Amniotic stem cell (primary cell): ENCODE measurements around the gene CHGA.

ENCODE experiments used
- DNase-seq: peaks from one replicate; lab custom pipeline; 2025; lab: John Stamatoyannopoulos, UW

CHGA gene

DNA sequence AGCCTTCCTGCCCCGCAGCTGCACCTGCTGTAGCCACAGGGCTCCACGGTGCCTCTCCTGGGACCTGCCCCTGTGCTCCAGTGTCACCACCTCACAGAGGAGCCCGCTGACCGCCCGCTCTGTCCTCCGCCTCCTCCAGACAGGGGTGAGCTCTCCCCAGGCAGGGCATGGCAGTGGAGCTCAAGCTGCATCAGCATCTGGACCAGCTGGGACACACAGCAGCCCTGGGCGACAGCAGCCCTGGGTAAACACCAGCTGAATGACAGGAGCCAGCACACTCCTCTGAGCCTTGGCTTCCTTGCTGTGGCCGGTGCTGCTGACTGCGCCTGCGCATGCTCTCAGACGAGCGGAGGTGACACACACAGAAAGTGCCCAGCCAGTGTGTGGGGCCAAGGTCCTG lies 22.0 kb downstream of the CHGA start:
- DNase-seq = no peak

DNA sequence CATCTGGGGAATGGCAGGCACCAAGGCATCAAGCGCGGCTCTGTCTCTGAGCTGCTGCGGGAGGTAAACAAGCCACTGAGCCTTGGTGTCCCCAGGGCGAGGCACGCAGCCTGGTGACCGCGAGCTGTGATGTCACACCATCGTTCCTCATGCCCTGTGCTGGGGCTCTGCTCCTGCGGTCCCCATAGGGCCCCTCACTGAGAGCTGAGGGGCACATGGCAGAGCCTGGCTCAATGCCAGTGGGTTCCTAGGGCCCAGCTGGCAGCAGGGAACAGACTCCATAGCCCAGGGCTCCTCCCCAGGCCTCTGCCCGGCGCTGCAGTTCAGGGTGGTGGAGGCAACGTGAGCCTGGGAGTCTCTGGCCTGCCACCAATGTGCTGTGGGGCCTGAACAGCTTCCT lies 22.6 kb downstream of the CHGA start:
- no peak for DNase-seq

DNA sequence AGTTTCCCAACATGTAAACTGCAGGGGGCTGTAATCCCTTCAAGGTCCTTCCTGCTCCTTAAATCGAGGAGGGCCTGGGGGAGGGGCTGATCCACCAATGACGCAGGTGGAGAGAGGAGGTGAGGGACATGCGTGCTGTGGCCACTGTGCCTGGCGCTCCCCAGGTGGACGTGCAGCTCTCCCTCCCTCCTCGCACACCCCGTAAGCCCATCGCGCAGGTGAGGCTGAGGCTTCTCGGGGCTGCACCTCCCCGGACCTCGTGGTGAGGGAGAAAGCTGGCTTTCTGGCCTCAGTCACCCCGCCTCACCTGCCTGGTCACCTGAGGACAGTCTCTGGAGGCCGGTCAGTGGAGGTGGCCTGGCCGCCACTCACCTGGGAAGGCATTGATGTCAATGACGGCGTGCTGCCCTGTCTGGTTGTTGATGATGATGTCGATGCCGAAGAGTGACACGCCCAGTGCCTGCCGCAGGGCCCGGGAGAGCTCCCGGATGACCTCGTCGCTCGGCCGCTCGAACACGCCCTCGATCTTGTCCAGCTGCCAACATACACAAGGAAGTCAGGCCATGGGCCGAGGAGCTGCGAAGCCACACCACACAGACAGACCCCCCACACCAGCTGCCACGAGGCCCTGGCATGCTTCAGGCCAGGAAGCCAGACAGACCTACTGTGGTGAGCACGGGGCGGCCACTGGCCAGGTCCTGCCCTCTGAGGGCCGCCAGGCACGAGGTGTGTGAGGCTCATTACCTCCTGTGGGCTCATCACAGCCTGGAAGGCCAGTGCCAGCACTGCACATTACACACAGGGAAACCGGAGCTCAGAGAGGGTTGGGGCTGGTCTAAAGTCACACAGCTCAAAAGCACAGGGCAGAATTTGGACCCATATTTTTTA lies 23.3 kb downstream of the CHGA start:
- no peak for DNase-seq

DNA sequence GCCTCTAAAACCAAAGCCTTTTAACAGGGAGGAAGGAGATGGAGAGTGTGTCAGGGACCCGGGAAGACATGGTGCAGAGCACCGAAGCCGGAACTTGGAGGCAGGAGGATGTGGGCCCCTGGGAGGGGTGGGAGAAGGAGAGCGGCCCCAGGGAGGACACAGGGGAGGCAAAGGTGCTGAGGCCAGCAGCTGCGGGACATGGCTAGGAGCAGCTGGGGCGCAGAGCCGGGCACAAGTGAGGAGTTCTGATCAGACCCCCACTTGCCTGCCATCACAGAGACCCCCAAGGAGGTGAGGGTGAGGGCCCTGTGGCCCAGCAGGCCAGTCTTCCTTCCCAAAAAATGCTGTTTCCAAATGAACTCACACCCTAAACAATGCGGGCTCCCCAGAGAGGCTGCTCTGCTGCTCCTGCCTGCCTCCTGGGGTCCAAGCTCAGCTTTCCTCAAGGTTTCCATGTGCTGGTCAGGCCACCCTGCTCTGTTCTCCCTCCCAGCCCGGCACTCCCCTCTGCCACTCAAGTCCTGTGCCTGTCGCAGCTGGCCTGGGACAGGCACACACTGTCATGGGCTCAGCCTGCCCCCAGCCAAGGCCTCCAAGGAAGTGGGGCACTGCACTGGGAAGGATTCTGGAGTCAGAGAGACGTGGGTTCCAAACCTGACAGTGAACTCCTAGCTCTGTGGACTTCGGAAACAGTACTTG lies 24.0 kb downstream of the CHGA start:
- DNase-seq = no peak

DNA sequence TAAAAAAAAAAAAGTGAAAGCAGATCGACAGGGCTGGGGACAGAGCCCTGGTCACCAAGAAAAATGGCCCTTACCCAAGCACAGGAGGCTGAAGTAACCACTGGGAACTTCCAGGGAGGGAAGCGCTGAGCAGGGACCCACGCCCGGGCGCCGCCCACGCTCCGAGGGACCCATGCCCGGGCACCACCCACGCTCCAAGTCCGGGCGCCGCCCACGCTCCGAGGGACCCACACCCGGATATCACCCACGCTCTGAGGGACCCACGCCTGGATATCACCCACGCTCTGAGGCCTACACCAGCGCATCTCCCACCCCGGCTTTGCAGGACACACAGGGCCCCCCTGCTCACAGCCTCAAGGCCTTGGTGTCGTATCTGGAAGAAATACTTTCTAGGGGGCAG lies 25.7 kb downstream of the CHGA start:
- DNase-seq = no peak

DNA sequence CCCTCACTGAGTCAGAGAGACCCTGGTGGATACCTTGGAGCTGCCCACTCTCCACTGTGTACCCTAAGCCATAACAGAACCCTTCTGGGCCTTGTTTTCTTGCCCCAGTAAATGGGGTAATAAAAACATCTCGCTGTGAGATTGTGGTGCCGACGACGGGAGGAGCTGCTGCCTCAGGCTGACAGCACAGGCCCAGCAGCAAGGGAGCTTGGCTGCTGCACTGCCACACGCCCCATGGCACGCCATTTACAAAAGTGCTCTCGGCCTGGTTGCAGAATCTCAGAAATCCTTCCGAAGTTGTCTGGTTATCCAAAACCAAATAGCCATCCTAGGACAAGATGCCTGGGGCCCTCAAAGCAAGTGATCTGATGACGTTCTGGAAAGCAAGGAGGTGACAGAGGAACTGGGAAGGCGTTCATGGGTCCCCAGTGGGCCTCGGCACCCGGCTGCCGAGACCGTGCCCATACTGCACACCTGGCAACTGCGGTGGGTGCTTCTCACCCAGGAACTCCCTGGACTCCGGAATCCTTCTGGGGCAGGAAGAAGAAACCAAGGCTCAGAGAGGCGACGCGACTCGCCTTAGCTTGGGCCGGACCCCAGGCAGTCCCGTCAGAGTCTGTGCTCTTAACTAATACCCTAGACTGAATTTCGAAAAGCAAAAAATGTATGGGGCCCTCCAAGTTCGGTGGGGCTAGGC lies 26.7 kb downstream of the CHGA start:
- no peak for DNase-seq

DNA sequence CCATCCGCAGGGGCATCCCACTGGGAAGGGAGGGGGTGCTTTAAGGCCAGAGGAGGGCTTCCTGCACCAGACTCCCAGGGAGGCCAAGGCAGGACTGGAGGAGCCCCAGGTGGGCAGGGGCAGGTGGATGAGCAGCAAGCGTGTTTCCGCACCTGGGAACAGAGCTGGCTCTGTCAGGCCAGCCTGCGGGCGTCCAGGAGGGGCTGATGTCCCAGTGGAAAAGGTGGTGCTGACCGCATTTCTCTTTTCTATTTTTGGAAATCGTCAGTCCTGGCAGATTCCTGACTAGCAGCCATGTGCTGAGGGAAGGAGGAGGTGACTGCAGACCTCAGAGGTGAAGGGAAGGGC lies 27.2 kb downstream of the CHGA start:
- DNase-seq = no peak

DNA sequence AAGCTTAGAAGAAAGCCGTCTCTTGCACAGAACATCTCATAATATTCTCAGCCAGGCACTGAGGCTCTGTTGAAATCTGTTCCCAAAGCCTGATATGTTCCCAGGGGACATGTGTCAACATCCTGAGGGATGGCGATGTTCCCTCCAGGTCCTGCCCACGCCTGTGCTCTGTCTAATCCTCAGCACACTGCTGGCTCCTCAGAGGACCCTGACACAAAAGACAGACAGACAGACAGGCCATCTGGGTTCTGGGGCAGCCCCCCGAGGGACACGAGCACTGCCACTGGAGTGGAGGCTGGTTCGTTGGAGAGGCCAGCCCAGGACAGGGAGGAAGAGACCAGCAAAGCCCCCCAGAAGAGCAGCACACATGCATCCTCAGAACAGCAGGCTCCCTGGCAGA lies 27.8 kb downstream of the CHGA start:
- no peak for DNase-seq

DNA sequence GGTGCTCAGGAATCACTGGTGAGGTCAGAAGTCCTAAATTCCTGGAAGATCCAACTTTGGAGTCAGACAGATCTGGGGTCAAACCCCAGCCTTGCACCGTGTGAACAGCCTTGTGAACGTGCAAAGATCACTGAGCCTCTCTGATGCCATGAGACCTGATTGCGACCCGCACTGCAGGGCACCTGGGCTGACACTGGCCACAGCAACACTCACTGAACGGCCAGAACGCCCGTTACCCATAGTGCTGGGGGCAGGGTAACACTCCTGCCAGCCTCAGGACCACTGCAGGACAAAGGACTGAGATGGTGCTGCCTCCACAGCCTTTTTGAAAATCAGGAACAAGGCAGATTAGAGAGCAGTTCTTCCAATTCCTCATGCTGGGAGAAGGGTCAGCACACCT lies 28.3 kb downstream of the CHGA start:
- DNase-seq = no peak

DNA sequence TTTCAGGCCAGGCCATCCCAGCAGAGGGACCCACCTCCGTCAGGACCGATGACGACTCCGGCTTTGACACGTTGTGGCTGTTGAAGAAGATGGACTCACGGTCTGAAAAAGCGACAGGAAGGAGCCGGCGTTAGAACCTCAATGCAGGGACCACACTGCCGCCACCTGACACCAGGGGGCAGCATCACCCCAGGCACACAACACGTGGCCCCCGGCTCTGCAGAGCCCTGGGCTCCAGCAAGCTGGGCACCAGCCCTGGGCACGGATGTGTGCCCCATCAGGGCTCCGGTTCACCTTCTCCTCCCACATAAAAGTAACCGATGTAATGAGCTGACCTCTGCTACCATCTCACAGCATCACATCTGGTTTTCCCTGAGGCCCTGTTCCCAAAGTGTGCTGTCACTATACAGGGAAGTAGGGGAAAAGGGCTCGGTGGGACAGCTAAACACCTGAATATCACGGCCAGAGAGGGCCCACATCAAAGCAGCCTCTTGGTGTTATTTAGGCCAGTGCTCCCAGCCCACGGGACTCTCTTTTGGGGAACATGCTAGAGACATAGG lies 29.0 kb downstream of the CHGA start:
- DNase-seq = no peak

DNA sequence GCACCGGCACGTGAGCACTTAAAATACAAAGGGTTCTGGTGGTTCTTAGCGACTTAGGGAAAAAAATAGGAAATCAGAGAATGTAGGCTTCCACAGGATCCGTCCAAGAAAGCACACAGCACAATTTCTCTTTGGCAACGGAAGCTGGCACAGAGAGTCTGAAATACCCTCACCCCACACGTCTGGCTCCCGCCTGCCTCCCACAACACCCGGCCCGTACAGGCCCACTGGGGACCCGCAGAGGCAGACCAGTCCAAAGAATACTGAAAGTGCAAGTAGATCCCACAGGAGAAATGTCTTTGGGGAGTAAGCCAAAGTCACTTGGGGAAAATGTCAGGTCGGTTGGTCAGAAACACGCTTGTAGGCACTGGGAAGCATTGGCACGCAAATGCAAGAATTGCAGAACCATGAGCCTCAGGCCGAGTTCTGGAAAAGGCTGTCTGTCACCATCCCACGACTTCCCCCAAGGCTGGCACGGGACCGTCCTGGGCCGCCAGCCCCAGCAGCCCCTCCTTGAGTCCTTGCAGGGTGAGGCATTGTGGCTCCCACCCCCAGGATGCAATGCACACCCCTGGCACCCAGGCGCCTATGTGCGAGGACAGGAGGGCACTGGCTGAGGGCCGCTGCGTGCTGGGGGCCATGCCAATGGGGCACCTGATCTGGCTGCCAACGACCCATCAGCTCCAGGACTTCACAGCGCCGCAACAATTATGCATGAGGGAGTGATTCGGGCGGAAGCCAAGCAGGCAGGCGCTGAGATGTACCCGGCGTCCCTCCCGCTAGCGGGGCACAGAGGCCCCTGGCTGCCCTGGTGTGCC lies 29.7 kb downstream of the CHGA start:
- DNase-seq = no peak

DNA sequence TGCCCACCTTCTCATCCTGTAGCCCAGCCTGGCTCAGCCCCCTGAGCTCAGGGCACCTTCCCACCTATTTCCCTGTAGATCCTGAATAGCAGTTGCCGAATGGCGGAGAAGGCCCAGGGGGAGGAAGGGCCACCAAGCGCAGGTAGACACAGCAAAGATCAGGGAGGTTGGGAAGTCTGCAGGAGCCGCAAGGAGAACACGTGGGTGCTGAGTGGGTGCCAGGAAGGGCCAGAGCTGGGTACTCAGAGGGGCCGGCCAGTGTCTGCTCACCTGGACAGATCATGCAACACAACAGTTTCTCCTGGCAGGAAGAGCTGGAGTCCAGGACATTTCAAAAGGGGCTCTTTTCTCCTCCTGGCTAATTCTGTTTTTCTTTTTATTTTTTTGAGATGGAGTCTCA lies 30.6 kb downstream of the CHGA start:
- DNase-seq = no peak

DNA sequence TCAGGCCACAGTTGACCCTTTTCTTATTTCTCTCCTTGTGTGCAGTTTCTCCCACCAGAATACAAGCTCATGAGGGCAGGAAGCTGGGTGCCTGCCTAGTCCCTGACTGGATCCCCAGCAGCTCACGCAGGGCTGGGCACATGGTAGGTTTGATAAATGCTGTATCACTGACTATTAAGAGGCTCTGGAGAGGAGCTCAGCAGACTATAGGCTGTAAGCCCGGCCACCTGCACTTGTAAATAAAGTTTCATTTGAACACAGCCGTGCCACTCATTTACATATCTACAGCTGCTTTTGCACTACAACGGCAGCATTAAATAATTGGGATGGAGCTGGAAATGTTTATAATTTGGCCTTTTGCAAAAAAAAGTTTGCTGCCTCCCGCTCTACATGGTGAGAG lies 32.0 kb downstream of the CHGA start:
- DNase-seq = no peak

DNA sequence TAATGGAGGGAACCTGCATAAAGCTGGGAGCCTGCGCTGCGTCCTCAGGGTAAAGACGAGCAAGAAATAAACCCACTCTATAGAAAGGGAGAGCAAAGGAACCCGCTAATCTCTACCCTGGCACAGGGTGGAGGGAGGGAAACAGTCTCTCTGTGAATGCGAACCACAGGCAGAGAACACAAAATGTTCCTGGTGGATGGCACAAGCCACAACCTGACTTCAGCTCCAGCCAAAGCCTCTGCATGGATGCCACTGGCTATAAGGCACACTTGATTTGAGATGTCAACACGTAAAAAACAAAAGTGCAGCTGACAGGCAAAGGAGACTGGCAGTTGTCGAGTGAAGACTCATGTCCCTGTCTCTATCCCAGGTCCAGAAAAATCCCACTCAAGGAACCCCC lies 32.4 kb downstream of the CHGA start:
- no peak for DNase-seq

DNA sequence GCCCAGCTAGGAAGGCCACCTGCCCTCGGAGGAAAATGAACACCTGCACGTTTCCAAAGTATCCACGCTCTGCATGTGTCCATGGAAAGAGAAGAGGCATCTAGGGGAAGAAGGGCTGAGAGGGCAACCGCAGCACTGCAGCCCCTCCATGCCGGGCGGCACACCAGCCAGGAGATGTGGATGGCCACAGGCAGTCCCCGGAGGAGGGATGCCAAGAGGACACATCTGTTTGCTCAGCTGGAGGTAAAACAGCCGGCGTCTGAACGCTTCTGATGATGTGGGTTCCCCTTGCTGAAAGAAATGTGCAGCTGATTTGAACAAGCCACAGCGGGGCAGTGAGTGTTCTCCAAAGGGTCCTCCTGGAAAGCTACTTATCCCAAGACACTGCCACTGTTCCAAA lies 34.0 kb downstream of the CHGA start:
- DNase-seq = no peak

DNA sequence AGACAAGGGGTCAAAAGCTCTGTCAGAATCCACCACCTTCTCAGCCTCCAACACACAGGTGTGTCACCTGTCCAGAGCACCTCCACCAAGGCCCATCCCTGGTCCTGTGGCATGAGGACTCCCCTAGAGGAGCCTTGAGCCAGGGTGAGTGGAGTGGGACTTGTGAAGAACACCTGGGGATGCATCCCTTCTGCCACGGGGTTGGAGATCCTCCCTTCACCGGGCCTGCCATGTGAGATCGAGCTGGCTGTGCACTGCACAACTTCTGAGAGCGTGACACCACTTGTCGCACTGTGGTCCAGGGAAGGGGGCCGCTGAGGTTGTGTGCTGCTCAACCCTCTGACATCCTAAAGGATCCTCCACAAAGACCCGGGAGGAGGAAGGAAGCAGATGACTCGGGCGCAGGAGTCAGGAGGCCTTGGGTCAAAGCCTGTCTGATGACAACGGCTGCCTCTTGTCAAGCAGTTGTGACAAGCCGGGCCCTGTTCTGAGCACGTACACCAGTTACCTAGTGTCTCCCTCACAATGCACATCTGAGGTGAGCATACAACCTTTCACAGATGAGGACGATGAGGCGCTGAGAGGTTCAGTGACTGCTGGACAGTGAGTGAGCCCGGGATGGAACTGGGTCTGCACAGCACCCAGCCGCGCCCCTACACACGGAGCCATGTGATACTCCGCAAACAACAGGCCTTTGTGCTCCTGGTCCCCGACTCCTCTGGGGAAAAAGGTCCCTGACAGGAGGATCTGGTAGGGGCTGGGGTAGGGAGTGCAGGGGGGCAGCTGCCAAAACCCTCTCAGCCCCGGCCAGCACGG lies 35.6 kb downstream of the CHGA start:
- DNase-seq = no peak

DNA sequence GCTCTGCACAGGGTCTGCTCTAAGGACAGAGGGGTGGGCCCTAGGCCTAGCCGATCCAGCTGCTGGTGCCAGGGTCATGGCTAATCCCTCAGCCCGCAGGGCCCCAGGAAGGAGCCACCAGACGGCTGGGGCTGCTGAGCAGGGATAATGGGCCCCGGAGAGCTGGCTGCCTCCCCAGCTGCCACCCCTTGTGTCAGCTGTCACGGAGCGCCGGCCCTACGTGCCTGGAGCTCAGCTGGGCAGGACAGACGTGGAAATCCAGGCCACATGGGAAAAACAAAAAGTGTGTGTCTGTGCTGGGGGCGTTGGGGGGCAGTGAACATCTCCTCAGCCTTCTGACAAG lies 36.2 kb downstream of the CHGA start:
- no peak for DNase-seq

DNA sequence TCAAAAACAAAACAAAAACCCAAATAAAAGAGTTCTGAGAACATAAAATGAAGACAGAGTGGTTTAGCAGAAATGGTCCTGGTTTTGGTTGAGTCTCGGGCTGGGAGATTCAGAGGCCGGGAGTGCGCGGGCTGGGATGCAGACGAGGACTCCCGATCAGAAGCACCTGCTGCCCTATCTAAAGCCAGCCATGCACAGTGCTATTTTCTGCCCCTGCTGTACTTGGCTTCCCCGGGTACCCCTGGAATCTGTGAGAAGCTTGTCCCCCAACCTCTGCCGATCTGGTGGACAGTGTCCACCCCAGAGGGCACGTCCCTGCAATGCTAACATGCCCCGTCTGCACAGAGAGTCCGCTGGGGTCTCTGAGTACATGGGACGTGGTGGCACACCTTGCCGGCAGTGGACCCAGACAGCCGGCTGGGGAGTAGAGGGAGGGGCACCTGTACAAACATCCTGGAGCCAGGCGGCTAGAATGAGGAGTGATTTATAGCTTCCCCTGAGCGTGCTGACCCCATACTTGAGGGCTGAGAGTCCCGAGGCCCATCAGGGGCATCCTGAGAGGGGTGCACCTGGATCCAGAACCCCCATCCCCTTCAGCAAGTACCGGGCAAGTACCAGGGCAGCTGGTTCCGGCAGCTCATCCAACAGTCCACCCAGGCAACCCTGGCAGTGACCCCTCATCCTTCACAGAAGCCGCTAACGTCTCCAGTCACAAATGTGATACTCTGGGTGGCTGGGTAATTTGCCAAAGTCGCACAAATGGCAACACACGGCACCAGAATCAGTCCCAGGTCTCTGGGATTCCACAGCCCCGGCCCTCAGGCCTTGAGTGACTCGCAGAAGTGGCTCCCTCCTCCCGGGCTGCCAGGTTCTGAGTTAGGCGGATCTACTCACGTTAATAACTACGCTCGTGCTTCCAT lies 37.1 kb downstream of the CHGA start:
- DNase-seq = no peak

DNA sequence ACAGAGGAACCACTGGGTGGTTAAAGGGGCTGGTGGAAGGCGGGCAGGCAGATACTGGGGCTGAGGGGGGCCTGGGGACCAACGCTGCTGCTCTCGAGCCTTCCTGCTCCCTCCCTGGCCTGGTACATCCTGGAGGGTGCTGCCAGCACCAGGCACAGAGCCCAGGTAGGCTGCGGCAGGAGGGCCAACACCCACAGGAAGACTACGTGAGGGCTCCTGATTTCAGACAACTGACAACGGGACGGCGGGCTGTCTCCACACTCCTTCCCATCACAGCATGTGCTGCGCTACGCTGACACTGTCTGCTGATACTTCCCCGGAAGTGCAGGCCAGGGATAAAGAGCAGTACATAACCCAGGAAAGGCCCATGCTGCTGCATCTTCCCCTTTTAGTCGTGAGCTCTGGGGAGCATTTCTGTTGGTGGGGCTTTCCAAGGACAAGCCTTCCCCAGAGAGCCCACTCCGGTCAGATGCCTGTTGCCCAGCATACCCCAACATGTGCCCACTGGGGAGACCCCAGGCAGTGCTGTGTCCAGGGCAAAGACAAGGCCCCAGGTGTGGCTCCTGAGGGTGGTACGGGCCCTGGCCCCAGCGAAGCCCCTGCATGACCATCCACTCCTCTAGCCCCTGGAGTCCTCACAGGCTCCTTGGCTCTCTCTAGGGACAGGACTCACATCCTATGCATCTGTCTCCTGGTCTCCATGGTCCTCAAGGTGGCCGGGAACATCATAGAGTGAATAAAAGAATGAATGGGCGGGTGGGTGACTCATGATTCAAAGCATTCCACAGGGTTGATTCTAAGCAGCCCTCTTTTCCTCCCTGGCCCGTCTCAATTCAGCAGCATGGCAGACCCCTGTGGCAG lies 38.0 kb downstream of the CHGA start:
- DNase-seq = no peak
